Anterior cingulate cortex (tissue), 58 donors: ENCODE data around the gene NLRX1.
"Not testable (repeated sequence)": the region's sequence is repeated elsewhere in the genome, so short reads cannot be mapped to it uniquely, and the experiment has no call there.

Source experiments
- DNase-seq, 58 donors: peaks; one replicate each; lab custom pipeline; 2025; lab: John Stamatoyannopoulos, UW

NLRX1 gene

GRCh38 chr11:119168471-119169281 lies at the start of gene NLRX1:
NLRX1 (plus strand) TSS chr11:119168725; CDS start chr11:119171404, 2,679 bp downstream.
- DNase-seq = peak in 56 of 58 donors; percentile 22 to 81 (median 59)

GRCh38 chr11:119118946-119119345 lies 49.6 kb upstream of the NLRX1 start:
- no peak for DNase-seq

- DNase-seq = no peak
Observed at GRCh38 chr11:119120639-119121007, 47.9 kb upstream of the NLRX1 start.

GRCh38 chr11:119121008-119121810 lies 47.3 kb upstream of the NLRX1 start, which contains the start of gene HINFP:
HINFP (plus strand) TSS chr11:119121580; CDS start chr11:119126945, 5,365 bp downstream.
- DNase-seq = peak; percentile 94 to 100 (median 100)

GRCh38 chr11:119121811-119122124 lies 46.8 kb upstream of the NLRX1 start:
- no peak for DNase-seq

GRCh38 chr11:119125821-119126220 lies 42.7 kb upstream of the NLRX1 start:
- DNase-seq = no peak

GRCh38 chr11:119126675-119127268 lies 41.8 kb upstream of the NLRX1 start:
- no peak for DNase-seq

- no peak for DNase-seq
Observed at GRCh38 chr11:119130662-119131061, 37.9 kb upstream of the NLRX1 start.

GRCh38 chr11:119134389-119134978 lies 34.0 kb upstream of the NLRX1 start:
- DNase-seq = peak in 1 of 58 donors; percentile 34

GRCh38 chr11:119139276-119139675 lies 29.2 kb upstream of the NLRX1 start:
- DNase-seq = not testable (repeated sequence)

GRCh38 chr11:119144825-119145486 lies 23.6 kb upstream of the NLRX1 start:
- peak in 19 of 58 donors; percentile 8 to 53 (median 21) for DNase-seq

GRCh38 chr11:119145551-119145950 lies 23.0 kb upstream of the NLRX1 start:
- DNase-seq = no peak

GRCh38 chr11:119147604-119148333 lies 20.8 kb upstream of the NLRX1 start:
- no peak for DNase-seq

- DNase-seq = peak in 2 of 58 donors; percentile 17 to 33
Observed at GRCh38 chr11:119148720-119149017, 19.9 kb upstream of the NLRX1 start.

- DNase-seq = peak in 7 of 58 donors; percentile 5 to 44 (median 22)
Observed at GRCh38 chr11:119149018-119149785, 19.3 kb upstream of the NLRX1 start, which contains the start of gene ABCG4. ABCG4 (plus strand) TSS chr11:119149052; CDS start chr11:119149966, 914 bp downstream.

GRCh38 chr11:119149786-119150275 lies 18.7 kb upstream of the NLRX1 start:
- no peak for DNase-seq

GRCh38 chr11:119152043-119152442 lies 16.5 kb upstream of the NLRX1 start:
- no peak for DNase-seq

GRCh38 chr11:119152604-119153003 lies 15.9 kb upstream of the NLRX1 start:
- DNase-seq = no peak
